IMR-90 (cell line): ENCODE measurements around the gene TVP23C. TPM values are rescaled to one million over a fixed set of nuclear protein-coding genes. Genes with fewer than 3 reads are reported as not detected.

Experiments
- ATAC-seq: fragments of 200-7000 bp; cut with Tn5 transposase; 2 replicates; pipeline ENCODE4 v1.9.1; 2020; ENCODE audit warnings: low read depth, mild to moderate bottlenecking, moderate library complexity
- BruUV-seq: library from RNA; stranded (reverse); fragments of 400-500 nt; replicated peaks from 2 replicates; lab custom pipeline; 2021; lab: Mats Ljungman, UMichigan
- CTCF ChIA-PET: fragments of 300-600 bp; formaldehyde crosslinking; extraction: SDS; loops from one replicate; lab custom pipeline; 2021; ENCODE audit warnings: antibody characterized with exemption; lab: Yijun Ruan, JAX
- POLR2A ChIA-PET: fragments of 300-600 bp; sonication (Branson Sonifier 250); formaldehyde crosslinking; loops from one replicate; lab custom pipeline; 2022; ENCODE audit warnings: antibody characterized with exemption; ENCODE audit not compliant: unreplicated experiment; lab: Charles Lee
- DNase-seq: peaks from one replicate; pipeline ENCODE4 v3.0.0; 2013
- H2AFZ ChIP-seq: replicated peaks from 2 replicates; pipeline ENCODE3; 2013; ENCODE audit warnings: low read length, mild to moderate bottlenecking; ENCODE audit not compliant: poor library complexity
- H2AK5ac ChIP-seq: 2 replicates; pipeline ENCODE4 v1.6.1; 2013; ENCODE audit warnings: low read depth, low read length, inconsistent platforms
- H2AK9ac ChIP-seq: replicated peaks from 2 replicates; pipeline ENCODE3; 2013; ENCODE audit warnings: mild to moderate bottlenecking, low read depth, low read length, moderate library complexity; ENCODE audit not compliant: poor library complexity
- H2BK120ac ChIP-seq: 2 replicates; pipeline ENCODE4 v1.6.1; 2013; ENCODE audit warnings: low read depth, low read length, inconsistent platforms
- H2BK15ac ChIP-seq: 3 replicates; pipeline ENCODE4 v1.6.1; 2013; ENCODE audit warnings: low read depth, low read length, inconsistent platforms
- H2BK20ac ChIP-seq: 2 replicates; pipeline ENCODE4 v1.6.1; 2013; ENCODE audit warnings: low read depth, mild to moderate bottlenecking, inconsistent platforms, low read length, moderate library complexity
- H2BK5ac ChIP-seq: 2 replicates; pipeline ENCODE4 v1.6.1; 2013; ENCODE audit warnings: mild to moderate bottlenecking, low read depth, low read length, inconsistent platforms; ENCODE audit not compliant: poor library complexity, severe bottlenecking
- H3K14ac ChIP-seq: replicated peaks from 2 replicates; pipeline ENCODE4 v1.6.1; 2013; ENCODE audit warnings: low read depth, low read length, inconsistent platforms
- H3K18ac ChIP-seq: 2 replicates; pipeline ENCODE4 v1.6.1; 2013; ENCODE audit warnings: low read depth, low read length, control low read depth
- H3K23ac ChIP-seq: 2 replicates; pipeline ENCODE4 v1.6.1; 2013; ENCODE audit warnings: low read depth, low read length, inconsistent platforms
- H3K27ac ChIP-seq: 2 replicates; pipeline ENCODE4 v1.5.1; 2013; ENCODE audit warnings: mild to moderate bottlenecking, control low read depth, low read length; ENCODE audit not compliant: insufficient read depth
- H3K27me3 ChIP-seq: 2 replicates; pipeline ENCODE4 v1.6.1; 2013; ENCODE audit warnings: low read length; ENCODE audit not compliant: control insufficient read depth, insufficient read depth
- H3K36me3 ChIP-seq: 2 replicates; pipeline ENCODE4 v1.6.1; 2013; ENCODE audit warnings: low read length, mixed read lengths; ENCODE audit not compliant: control insufficient read depth, insufficient read depth
- H3K4ac ChIP-seq: 2 replicates; pipeline ENCODE4 v1.6.1; 2013; ENCODE audit warnings: low read depth, low read length, inconsistent platforms
- H3K4me1 ChIP-seq: 2 replicates; pipeline ENCODE4 v1.6.1; 2013; ENCODE audit warnings: low read length, mixed read lengths; ENCODE audit not compliant: control insufficient read depth, insufficient read depth
- H3K4me2 ChIP-seq: 2 replicates; pipeline ENCODE4 v1.6.1; 2013; ENCODE audit warnings: low read depth, mild to moderate bottlenecking, control low read depth, low read length, moderate library complexity
- H3K4me3 ChIP-seq: 2 replicates; pipeline ENCODE4 v1.5.1; 2013; ENCODE audit warnings: low read depth, mild to moderate bottlenecking, control low read depth, low read length, moderate library complexity; ENCODE audit not compliant: insufficient read depth
- H3K56ac ChIP-seq: 2 replicates; pipeline ENCODE4 v1.6.1; 2013; ENCODE audit warnings: low read length, inconsistent platforms; ENCODE audit not compliant: insufficient read depth; ENCODE audit errors: extremely low read depth
- H3K79me1 ChIP-seq, 2 experiments: 2 replicates each; pipeline ENCODE4 v1.6.1; 2013; ENCODE audit warnings: low read length in 2 of 2, inconsistent platforms in 1 of 2, low read depth in 1 of 2
- H3K9ac ChIP-seq: 2 replicates; pipeline ENCODE4 v1.6.1; 2013; ENCODE audit warnings: low read depth, low read length, control low read depth
- H3K9me1 ChIP-seq: 2 replicates; pipeline ENCODE4 v1.6.1; 2013; ENCODE audit warnings: low read length, inconsistent platforms; ENCODE audit not compliant: insufficient read depth
- H3K9me3 ChIP-seq: 2 replicates; pipeline ENCODE4 v1.6.1; 2013; ENCODE audit warnings: low read length; ENCODE audit not compliant: control insufficient read depth, insufficient read depth
- H4K20me1 ChIP-seq: 2 replicates; pipeline ENCODE4 v1.6.1; 2013; ENCODE audit warnings: low read length, inconsistent platforms; ENCODE audit not compliant: insufficient read depth
- H4K5ac ChIP-seq: 2 replicates; pipeline ENCODE4 v1.6.1; 2013; ENCODE audit warnings: mild to moderate bottlenecking, low read depth, low read length, control low read depth
- H4K8ac ChIP-seq, 2 experiments: 2 replicates each; pipeline ENCODE4 v1.6.1; 2013; ENCODE audit warnings: low read depth in 2 of 2, low read length in 2 of 2, control low read depth in 1 of 2, inconsistent platforms in 1 of 2
- H4K91ac ChIP-seq: 2 replicates; pipeline ENCODE4 v1.6.1; 2013; ENCODE audit warnings: low read depth, low read length, inconsistent platforms; ENCODE audit not compliant: insufficient read depth
- CEBPB ChIP-seq: IDR thresholded peaks from 2 replicates; pipeline ENCODE4 v1.6.1; 2012; ENCODE audit warnings: low read depth, low read length, improper control_type of control experiment
- CHD1 ChIP-seq: IDR thresholded peaks from 2 replicates; pipeline ENCODE4 v1.6.1; 2012; ENCODE audit warnings: low read depth, low read length, improper control_type of control experiment
- ELK1 ChIP-seq: fragments of 150-350 bp; IDR thresholded peaks from 2 replicates; pipeline ENCODE4 v1.6.1; 2016; ENCODE audit warnings: low read depth, mild to moderate bottlenecking, low read length, moderate library complexity, borderline replicate concordance
- MAFK ChIP-seq: IDR thresholded peaks from 2 replicates; pipeline ENCODE4 v1.6.1; 2012; ENCODE audit warnings: low read depth, low read length, improper control_type of control experiment
- RCOR1 ChIP-seq: IDR thresholded peaks from 2 replicates; pipeline ENCODE4 v1.6.1; 2012; ENCODE audit warnings: mild to moderate bottlenecking, low read length, improper control_type of control experiment; ENCODE audit not compliant: insufficient replicate concordance
- WGBS, 2 experiments: methylation state at CpG; one replicate each; pipeline versions ENCODE4 v1.1.5 to v1.1.7; 2013; ENCODE audit warnings: missing lambda C conversion rate in 2 of 2; ENCODE audit not compliant: insufficient read length in 1 of 2; ENCODE audit errors: extremely low coverage in 2 of 2; 5-methylcytosine and 5-hydroxymethylcytosine counted together
- dilution Hi-C: fragments of 300-500 bp; cut with HindIII; formaldehyde crosslinking; loops from one replicate; pipeline ENCODE4 v1.14.3; 2018; ENCODE audit warnings: low sequenced_read_pairs; ENCODE audit not compliant: unreplicated experiment
- in situ Hi-C: fragments of 300-500 bp; cut with MboI; formaldehyde crosslinking; loops from 3 replicates; pipeline ENCODE4 v1.14.3; 2019; ENCODE audit warnings: low sequenced_read_pairs, inconsistent platforms, mixed read lengths
- intact Hi-C: fragments of 100-400 bp; cut with micrococcal nuclease; formaldehyde crosslinking; loops from 2 replicates; pipeline ENCODE4 v1.10.0; 2022
- polyA plus RNA-seq, 3 experiments: library from polyadenylated mRNA; depleted of rRNA; stranded (reverse); fragments of >200 nt; gene quantifications; 2 replicates each; pipeline ENCODE4 v1.2.3, GENCODE V29; 2012; ENCODE audit warnings: low replicate concordance in 1 of 3
- total RNA-seq: library from RNA; depleted of rRNA; stranded (reverse); fragments of >200 nt; gene quantifications from 2 replicates; pipeline ENCODE4 v1.2.3, GENCODE V29; 2012
- TF ChIP-seq, protein P1 (sequence below): conservative IDR thresholded peaks from 2 replicates; pipeline ENCODE4 v1.5.1; 2012; ENCODE audit warnings: mild to moderate bottlenecking, low read depth, low read length, improper control_type of control experiment

Gene TVP23C
- total and polyA plus RNA-seq, 2 of the 4 experiments (the other 2 are of a cell fraction), result 7.5 to 12.0 TPM

GRCh38 chr17:15469260-15469659 is 94.0 kb downstream of the TVP23C start:
- BruUV-seq, result no TSS peak
- H3K4me2 ChIP-seq, result no peak overlapping the region

More at GRCh38 chr17:15469260-15469659, 94.0 kb downstream of the TVP23C start:
- Histone ChIP-seq H3K79me1 (peaks cover 2 to 8% of the 10 kb centered on the region in 2 experiments; a peak in 1 of 4 replicates), H3K9me3 (no peaks in the 10 kb centered on the region), H2AFZ (no peak overlapping the region), H3K9ac (no peak overlapping the region), H3K23ac (no peak overlapping the region), H2BK15ac (no peak overlapping the region), H3K4me1 (peaks cover 5% of the 10 kb centered on the region; the same call in 1 of the 2 replicates), H2AK9ac (no peak overlapping the region), H3K4me3 (no peak overlapping the region), H4K20me1 (peaks cover 3% of the 10 kb centered on the region; the same call in 1 of the 2 replicates), H4K8ac (no peak overlapping the region), H4K91ac (no peak overlapping the region), H3K27me3 (no peaks in the 10 kb centered on the region), H3K56ac (no peak overlapping the region), H3K18ac (no peak overlapping the region), H3K4ac (no peak overlapping the region), H3K9me1 (peaks cover 11% of the 10 kb centered on the region), H2AK5ac (no peak overlapping the region), H3K14ac (no peak overlapping the region), H4K5ac (no peak overlapping the region), H2BK20ac (no peak overlapping the region), H2BK5ac (no peak overlapping the region), H2BK120ac (no peak overlapping the region), H3K27ac (no peak overlapping the region), H3K36me3 (no peaks in the 10 kb centered on the region)
- WGBS, 2 experiments, result 97% methylated on average over 6 of the region's 7 CpGs; no CpG with 5 or more reads in 1 of the 2 experiments
- peak; percentile 52 for DNase-seq
- CTCF ChIA-PET, result no interaction called here
- no peak for ATAC-seq
- TF ChIP-seq CEBPB, result no peak
- TF ChIP-seq, protein P1, sequence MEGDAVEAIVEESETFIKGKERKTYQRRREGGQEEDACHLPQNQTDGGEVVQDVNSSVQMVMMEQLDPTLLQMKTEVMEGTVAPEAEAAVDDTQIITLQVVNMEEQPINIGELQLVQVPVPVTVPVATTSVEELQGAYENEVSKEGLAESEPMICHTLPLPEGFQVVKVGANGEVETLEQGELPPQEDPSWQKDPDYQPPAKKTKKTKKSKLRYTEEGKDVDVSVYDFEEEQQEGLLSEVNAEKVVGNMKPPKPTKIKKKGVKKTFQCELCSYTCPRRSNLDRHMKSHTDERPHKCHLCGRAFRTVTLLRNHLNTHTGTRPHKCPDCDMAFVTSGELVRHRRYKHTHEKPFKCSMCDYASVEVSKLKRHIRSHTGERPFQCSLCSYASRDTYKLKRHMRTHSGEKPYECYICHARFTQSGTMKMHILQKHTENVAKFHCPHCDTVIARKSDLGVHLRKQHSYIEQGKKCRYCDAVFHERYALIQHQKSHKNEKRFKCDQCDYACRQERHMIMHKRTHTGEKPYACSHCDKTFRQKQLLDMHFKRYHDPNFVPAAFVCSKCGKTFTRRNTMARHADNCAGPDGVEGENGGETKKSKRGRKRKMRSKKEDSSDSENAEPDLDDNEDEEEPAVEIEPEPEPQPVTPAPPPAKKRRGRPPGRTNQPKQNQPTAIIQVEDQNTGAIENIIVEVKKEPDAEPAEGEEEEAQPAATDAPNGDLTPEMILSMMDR, result no peak
- no peak for TF ChIP-seq RCOR1
- TF ChIP-seq MAFK, result no peak
- TF ChIP-seq CHD1, result no peak
- TF ChIP-seq ELK1, result no peak
- in situ Hi-C loops, result no loop called here
- POLR2A ChIA-PET, result no interaction called here
- dilution Hi-C loops, result no loop called here
- intact Hi-C loops, result no loop called here
